Activated CD4-positive, alpha-beta T cell treated with anti-CD3 and anti-CD28 coated beads, Interleukin-2, amount 50 U/mL, for 1 hour (primary cell): Measurements from ENCODE around the gene NPPC.
"Not testable (repeated sequence)": the region's sequence is repeated elsewhere in the genome, so short reads cannot be mapped to it uniquely, and the experiment has no call there.

Experiments used
- DNase-seq: peaks from one replicate; pipeline ENCODE4 v3.0.0-alpha.2; 2020

NPPC gene, protein sequence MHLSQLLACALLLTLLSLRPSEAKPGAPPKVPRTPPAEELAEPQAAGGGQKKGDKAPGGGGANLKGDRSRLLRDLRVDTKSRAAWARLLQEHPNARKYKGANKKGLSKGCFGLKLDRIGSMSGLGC

DNA sequence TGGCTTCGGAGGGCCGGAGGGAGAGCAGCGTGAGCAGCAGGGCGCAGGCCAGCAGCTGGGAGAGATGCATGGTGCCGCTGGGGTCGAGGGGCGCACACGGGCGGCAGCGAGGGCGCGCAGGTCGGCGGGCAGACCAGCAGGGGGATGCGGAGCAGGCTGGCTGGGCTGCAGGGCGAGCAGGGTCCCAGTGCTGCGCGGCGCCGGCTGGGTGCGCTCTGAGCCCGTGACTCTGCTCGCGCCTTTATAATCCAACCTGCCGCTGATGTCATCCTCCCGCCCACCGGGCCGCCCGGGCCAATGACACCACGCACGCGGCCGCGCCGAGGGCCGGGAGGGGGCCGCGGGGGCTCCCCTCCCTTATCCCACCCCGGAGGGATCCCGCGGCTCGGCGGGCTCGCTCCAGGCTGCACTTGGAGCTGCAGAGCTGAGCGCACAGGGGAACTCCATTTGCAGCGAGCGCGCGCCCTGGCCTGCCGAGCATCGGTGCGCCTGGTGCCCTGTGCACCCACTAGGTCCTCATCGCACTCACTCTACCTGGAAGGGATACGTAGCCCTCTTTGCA is at the start of gene NPPC:
TSS of gene NPPC (minus strand) at position 217 of the 562 bp plus-strand sequence. CDS start at position 70, 147 bp downstream.
- DNase-seq = peak; percentile 22

DNA sequence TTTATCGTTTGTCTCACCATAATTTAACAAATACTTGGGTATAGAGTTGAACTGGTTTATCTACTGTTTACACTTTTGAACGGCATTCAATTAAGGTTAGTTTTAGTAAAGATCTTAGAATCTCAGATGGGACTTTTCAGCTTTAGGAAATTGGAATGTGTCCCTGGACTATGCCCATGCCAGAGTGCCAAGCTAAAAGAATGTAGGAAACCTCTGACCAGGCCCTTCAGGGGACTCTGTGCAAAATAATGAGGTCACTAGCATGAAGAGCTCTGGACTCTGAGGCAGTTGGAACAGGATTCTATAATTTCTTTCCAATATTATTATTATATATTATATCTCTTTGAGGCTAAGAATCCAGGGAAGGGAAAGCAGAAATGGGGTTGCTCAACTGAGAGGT is 48.8 kb upstream of the NPPC start:
- no peak for DNase-seq

DNA sequence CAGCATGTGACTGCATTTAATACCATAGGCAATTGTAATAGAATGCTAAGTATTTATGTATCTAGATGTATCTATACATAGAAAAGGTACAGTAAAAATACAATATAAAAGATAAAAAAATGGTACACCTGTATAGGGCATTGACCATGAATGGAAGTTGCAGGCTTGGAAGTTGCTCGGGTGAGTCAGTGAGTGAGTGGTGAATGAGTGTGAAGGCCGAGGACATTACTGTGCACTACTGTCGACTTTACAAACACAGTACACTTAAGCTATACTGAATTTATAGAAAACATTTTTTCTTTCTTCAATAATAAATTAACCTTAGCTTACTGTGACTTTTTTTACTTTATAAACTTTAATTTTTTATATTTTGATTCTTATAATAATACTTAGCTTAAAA is 44.3 kb upstream of the NPPC start:
- DNase-seq = no peak

DNA sequence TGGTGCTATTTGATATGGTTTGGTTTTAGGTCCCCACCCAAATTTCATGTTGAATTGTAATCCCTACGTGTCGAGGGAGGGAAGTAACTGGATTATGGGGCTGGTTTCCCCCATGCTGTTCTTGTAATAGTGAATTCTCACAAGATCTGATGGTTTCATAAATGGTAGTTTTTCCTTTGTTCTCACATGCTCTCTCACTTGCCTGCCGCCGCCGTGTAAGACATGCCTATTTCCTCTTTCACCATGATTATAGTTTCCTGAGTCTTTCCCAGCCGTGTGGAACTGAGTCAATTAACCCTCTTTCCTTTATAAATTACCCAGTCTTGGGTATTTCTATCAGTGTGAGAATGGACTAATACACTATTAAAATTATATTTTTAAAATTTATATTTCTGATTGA is 42.6 kb upstream of the NPPC start:
- DNase-seq = no peak

DNA sequence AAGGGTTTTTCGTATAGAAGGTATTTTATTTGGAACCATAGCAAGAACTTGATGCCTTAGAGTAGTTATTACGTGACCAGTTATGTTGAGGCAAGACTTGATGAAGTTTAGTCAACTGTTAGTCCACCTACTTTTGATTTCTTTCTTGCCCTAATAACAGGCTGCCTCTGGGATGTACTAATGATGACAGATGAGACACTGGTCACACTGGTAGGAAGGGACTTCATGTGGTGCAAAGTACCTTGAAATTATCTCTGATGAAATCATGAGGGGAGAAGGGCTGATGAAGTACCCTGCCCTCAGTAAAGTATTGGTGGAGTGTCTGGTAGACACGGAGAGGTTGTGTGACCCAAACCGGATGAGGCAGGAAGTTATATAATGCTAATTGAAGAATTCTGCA is 40.7 kb upstream of the NPPC start:
- no peak for DNase-seq

DNA sequence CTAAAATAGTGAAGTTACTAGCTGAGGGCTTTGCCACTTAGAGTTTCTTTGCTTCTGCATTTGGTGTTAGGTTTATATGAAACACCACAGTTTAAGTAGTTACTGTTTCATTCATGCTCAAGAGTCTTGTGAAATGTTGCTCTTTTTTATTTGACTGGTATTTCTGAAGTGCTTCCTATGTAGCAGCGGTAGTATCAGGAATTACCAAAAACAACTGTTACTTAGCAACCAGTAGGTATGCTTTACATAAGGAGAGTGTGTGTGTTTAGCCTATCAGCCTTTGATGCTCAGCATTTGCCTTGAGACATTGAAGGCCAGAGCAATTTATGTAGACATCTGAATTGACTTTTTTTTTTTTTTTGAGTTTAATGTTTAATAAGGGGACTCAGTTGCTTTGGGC is 38.9 kb upstream of the NPPC start:
- DNase-seq = no peak

DNA sequence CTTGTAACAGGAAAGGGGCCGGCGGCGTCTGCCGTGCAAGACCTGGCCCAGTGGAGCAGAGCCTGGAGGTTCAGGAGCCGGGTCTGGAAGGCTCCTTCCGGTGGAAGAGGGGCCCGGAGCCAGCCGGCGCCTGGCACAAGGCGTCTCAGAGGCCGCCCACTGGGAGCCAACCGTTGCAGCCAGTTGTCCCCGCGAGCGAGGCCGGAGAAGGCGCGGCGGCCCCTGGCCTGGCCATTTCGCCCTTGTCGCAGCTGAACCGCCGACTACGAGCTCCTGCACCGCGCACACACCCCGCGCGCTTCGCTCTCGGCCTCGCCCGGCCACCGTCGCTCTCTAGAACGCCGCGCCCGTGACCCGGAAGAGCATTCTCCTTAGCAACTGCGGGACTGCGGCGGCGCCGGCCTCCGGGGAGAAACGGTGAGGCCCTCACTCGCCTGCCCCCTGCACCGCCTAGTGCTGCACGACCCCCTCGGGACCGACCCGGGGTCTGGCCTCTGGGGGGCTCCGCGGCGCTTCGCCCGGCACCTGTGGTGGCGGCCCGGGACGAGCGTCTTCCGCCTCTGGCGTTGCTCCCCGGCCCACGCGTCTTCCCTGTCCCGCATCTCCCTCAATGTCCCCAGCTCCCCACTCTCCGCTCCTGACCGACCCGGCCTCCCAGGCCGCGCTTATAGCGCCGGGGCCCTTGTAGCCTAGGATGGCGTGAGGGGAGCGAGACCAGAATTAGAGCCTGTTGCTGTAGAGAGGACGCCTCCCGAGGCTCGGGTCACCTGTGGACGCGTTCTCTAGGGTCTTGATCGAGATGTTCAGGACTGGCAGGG is 35.4 kb upstream of the NPPC start, which contains the start of gene DIS3L2:
TSS of gene DIS3L2 (plus strand) at position 365 of the 818 bp plus-strand sequence. CDS start 53,215 bp downstream, outside the sequence.
- DNase-seq = peak; percentile 76

DNA sequence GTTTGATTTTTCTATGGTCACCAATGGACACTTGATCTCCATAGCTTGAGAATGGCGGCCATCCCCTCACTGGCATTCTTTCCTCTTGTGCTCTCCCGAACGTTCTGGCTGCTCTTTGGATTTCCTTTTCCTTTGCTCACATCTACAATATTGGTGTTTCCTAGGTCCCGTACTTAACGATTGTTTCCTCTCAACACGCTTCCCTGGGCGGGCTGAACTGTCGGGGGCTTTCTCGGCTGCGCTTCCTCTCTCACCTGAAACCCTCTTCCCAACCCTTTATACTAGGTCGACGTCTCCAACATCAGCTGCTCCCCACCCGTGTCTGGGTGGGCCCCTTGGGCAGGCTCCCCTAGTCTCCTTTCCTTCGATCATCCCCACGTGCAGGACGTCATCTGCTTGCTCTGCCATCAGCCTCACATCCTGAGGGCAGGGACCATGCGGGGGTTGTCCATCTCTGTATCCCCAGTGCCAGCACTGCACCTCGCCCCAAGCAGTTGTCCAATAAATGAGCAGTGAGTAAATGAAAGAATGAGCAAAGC is 34.7 kb upstream of the NPPC start:
- DNase-seq = no peak

DNA sequence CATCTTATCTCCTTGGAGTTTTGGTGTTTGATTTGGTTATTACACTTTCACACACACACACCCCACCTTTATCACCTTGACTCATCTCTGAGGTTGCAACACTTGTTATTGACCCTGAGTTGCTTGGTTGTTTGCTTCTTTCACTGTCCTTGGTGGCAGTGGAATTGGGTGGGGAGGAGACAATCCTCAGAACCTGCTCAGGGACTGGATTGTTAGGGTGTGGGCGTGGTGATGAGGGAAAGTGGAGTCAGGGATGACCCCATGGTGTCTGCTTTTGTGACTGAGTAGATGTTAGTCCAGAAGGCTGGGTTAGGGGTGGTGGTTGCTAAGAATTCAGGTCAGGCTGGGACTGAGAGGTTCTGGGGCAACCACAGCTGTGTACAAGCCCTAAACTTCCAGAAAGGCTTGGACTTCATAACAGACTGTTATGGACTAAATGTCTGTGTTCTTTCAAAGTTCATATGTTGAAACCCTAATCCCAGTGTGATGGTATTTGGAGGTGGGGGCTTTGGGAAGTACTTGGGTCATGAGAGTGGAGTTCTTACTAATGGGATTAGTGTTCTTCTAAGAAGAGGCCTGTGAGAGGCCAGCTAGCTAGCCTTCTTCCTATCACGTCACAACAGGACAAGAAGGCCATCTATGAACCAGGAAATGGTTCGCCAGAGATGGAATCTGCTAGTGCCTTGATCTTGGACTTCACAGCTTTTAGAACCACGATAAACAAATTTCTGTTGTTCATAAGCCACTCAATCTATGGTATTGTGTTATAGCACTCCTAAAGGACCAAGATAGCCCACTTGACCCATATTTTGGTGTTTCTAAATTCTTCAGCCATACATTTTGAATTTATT is 31.9 kb upstream of the NPPC start:
- DNase-seq = no peak

DNA sequence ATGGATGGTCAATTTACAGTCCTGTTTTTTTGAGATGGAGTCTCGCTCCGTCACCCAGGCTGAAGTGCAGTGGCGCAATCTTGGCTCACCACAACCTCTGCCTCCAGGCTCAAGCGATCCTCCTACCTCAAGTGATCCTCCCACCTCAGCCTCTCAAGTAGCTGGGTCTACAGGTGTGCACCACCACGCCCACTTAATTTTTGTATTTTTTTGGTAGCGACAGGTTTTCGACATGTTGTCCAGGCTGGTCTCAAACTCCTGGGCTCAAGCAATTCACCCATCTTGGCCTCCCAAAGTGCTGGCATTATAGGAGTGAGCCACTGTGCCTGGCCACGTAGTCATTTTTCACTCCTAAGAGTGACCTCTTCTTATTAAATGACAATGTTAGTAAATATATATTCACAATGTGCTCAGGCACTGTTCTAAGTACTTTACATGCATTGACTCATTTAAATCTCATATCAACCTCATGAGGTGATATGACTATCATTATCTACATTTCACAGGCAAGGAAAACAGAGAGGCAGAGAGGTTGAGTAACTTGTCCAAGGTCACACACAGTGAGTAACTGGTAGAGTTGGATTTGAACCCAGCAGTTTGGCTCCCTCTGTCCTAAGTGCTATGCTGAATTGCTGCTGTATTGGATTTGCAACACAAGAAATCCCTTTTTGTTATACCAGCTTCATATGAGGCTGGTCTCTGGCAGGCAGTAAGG is 29.7 kb upstream of the NPPC start:
- no peak for DNase-seq

DNA sequence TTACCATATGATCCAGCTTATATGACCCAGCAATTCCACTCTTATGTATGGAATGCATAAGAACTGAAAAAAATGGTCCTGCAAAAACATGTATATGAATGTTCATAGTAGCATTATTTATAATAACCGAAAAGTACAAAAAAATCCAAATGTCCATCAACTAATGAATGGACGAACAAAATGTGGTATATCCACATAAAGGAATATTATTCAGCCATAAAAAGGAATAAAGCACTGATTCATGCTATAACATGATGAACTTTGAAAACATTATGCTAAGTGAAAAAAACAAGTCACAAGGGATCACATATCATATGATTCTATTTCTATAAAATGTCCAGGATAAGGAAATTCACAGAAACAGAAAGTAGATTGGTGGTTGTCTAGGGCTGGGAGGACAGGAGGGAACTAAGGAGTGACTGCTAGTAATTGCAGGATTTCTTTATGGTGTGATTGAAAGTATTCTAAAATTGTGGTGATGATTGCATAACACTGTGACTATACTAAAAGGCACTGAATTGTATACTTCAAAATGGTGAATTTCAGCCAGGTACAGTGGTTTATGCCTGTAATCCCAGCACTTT is 25.3 kb upstream of the NPPC start:
- DNase-seq = no peak

DNA sequence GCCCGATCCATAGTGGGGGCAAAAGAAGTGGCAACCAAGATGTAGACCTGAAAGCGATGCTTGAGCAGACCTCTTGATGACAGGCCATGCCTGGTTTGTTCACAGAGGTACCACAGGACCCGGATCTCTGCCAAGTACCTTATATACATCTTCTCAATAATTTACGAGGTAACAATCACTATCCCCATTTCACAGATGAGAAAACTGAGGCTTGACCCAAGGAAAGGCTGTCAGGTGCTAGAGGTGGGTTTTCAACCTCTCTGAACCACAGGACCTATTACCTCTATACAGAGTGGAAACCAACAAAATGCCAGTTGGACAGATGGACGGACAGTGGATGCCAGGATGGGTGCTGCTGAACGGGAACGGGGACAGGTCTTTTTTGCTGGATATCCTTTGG is 21.5 kb upstream of the NPPC start:
- DNase-seq = no peak

DNA sequence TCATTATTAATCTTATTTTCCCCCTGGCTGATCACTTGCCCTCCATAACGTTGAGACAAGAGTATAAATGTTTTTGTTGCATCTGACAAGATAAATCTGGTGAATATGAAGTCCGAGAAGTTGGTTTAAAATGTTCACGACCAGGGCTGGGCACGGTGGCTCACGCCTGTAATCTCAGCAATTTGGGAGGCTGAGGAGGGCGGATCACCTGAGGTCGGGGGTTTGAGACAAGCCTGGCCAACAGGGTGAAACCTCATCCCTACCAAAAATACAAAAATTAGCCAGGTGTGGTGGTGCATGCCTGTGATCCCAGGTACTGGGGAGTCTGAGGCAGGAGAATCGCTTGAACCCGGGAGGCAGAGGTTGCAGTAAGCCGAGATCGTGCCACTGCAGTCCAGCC is 20.9 kb upstream of the NPPC start:
- DNase-seq = not testable (repeated sequence)

DNA sequence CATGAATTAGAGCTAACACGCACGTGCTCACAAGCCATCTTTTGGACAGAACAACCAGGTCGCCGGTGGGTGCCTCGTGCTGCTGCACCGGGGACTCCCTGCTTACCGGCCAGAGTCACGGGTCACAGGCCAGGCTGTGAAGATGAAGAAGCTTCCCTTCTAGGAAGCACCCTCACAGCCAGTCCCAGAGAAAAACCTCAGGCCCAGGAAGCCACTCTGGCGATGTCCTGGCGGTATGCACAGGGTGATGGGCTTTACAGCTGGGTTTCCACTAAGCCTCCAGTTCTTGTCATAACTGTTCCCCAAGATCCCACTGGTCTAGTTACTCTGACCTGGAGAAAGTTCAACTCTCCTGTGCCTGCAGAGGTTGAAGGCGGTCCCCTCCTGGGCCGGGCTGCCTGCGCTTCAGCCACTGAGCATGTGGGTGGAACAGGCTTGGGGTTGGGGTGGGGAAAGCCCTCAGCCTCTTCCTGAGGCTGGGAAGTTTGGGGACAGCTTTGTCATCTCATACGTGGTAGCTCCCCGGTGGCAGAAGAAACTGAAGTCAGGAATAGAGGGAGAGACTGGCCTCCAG is 20.1 kb upstream of the NPPC start:
- no peak for DNase-seq

DNA sequence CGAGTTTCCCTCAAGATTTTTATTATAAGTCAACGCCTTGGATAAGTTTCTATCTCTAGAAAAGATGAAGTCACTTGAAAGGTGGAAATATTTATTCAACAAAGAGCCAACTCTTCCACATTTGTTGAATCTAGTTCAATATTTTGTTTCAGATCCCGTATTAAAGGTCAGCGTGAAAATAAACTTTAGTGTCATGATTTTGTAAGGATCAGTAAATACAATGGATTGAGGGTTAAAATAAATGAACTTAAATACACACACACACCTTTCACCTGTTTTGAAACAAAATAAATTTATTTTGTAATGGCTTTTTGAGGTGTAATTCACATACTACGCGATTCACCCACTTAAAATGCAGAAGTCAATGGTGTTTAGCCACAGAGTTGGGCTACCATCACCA is 16.0 kb upstream of the NPPC start:
- no peak for DNase-seq

DNA sequence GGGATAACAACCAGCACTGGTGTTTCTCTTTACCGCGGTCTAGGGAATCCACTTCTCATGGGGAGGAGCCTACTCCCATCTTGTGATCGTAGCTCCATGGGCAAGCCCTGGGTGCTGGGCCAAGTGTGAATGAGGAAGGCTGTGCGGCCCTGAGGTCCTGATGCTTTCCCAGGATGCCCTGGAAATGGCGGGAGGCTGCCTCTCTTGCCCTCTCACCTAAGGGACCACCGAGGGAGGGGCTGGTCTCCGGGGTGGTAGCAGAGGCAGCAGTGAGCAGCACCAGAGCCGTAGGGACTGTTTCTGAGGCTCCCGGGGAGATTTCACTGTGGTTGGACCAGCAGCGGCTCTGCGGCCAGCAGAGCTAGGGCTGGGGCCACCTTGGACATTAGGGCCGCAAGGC is 15.5 kb upstream of the NPPC start:
- no peak for DNase-seq

DNA sequence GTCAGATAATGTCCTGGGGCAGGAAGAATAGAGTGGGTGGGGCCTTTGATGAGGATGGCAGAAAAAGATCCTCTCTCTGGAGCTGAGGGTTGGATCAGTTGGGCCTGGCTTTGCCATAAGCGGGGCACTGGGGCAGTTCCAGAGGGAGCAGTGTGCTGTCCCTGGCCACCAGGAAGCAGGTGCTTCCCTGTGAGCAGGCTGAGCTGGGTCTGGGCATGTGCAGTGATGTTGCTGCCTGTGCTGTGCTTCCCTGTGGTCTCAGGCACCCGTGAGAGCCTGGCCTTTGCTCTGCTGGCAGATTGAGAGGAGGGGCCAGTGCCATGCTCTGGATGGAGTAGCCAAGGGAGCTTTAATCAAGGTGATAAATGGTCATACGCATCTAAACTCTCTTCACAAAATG is 14.6 kb upstream of the NPPC start:
- no peak for DNase-seq

DNA sequence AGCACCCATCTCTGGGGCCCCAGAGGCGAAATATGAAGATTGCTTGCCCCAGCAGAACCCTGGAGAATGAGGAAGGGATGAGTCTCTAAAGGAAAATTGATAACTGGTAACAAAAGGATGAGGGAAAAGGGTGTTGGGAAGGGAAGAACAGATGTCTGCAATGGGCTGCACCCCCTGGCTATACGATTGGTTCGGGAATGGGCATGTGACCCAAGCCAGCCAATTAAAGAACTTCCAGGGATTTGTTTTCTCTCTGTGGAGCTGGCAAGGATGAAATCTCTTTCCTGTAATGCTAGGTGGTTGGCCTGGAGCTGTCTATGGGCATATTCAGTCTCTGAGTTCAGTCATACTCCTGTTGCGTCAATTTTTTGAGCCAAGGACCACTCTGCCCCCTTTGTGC is 12.8 kb upstream of the NPPC start:
- no peak for DNase-seq

DNA sequence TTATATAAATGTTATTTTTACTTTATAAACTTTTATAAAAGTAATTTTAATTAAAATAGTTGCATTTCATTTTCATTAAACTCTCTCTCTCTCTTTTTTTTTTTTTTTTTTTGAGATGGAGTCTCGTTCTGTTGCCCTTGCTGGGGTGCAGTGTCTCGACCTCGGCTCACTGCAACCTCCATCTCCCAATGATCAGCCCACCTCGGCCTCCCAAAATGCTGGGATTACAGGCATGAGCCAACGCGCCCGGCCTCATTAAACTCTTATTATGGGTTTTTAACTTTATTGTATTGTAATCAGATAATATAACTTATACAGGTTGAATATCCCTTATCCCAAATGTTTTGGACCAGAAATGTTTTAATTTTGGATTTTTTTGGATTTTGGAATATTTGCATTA is 10.9 kb upstream of the NPPC start:
- DNase-seq = no peak

DNA sequence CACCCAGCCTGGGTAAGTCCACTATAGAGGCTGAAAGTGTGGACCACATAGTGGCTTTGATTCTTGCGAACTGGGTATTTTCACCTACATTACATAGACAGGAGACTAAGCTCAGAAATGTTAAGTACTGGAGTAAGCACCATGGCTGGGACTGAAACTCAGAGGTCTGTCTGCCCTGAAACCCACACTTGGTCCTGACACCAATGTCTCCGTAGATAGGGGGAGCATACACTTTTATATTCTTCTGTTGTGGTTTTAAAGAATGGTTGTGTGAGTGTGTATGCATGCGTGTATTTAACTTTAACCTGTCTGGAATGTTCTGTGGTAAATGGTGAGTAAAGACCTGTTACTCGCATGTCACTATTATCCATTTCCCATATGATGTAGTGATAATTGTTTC is 10.3 kb upstream of the NPPC start:
- no peak for DNase-seq

DNA sequence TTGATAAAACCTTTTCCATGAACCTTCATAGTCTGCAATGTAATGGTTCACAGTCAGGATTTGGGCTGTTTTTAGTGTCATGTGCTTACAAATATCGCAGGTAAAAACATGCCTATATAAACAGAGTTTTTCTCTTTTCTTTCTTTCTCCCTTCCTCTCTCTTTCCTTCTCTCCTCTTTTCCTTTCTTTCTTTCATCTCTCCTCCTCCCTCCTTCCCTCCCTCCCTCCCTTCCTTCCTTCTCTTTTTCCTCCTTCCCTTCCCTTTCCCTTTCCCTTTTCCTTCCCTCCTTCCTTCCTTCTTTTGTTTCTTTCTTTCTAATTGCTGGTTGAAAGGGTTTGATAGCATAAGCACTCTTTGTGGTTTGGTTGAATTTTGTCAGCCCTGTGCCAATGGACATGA is 9.6 kb upstream of the NPPC start:
- DNase-seq = no peak

DNA sequence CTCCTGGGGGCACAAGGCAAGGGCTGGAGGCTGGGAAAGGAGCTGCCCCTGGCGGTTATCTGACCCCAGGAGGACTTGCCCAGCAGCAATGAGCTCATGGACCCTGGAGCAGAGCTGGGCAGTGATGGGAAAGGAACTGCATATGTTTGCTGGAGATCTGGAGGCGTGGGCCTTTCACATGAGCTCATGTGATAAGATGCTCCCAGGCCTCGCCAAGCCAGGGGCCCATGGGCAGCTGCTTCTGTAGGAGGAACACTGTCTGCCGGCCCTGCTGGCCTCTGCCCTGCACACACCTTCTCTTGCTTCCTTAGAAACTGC is 9.0 kb upstream of the NPPC start:
- DNase-seq = no peak
